COR-L47 (cell line): ENCODE data around the gene IL18BP.

ENCODE experiments used
- DNase-seq: peaks from one replicate; lab custom pipeline; 2025; lab: John Stamatoyannopoulos, UW

The IL18BP gene

GRCh38 chr11:71996946-71997345 lies 1.8 kb upstream of the IL18BP start:
- DNase-seq, result no peak

GRCh38 chr11:71997594-71997993 lies 1.1 kb upstream of the IL18BP start:
- no peak for DNase-seq

DNA sequence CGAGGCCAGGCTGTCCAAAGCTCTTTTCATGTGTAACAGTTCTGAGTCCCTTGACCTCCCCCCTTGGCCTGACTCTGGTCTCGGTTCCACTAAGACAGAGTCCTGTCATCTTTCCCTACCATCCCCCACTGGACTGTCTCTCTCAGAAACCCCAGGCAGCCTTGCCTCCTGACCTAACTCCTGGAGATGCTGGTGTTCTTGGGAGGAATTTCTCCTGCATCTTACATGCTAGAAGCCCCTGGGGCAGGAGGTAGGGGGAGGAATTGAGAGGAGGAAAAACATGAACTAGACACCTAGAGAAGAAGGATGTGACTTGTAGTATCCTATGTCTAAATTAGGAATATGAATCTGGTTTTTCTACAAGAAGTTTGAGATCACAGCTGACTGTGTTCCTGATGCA lies 648 bp upstream of the IL18BP start:
- no peak for DNase-seq

- no peak for DNase-seq
Observed at GRCh38 chr11:71999362-71999761, 653 bp downstream of the IL18BP start.

GRCh38 chr11:71999798-72000197 lies 1.1 kb downstream of the IL18BP start:
- no peak for DNase-seq

DNA sequence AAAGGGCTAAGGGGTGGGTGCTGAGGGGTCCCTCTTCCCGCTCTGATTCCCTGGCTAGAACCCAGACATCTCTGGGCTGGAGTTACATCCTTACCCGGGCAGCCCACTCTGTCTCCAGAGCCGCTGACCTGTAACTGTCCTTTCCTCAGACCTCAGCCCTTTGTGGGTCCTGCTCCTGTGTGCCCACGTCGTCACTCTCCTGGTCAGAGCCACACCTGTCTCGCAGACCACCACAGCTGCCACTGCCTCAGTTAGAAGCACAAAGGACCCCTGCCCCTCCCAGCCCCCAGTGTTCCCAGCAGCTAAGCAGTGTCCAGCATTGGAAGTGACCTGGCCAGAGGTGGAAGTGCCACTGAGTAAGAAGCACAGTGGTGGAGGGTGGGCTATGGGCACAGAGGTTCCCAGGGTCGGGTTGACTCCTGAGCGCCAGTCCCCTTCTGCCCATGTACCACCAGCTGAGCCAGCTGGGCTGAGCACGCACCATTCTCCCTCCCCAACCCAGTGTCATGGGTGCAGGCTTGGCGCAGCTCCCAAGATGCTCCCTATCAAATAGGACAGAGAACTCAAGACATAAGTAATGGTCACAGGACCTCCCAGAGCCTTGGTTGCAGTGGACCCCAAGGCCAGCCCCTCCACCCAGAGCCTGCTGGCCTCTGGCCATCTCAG lies 1.6 kb downstream of the IL18BP start:
- DNase-seq, result no peak

DNA sequence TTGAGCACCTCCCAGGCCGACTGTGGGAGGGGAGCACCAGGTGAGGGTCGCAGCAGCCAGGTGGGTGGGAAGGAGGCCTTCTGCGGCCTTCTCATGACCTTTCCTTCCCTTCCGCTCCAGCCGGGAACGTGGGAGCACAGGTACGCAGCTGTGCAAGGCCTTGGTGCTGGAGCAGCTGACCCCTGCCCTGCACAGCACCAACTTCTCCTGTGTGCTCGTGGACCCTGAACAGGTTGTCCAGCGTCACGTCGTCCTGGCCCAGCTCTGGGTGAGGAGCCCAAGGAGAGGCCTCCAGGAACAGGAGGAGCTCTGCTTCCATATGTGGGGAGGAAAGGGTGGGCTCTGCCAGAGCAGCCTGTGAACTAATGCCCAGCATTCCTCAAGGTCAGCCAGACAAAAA lies 2.6 kb downstream of the IL18BP start:
- DNase-seq, result no peak

DNA sequence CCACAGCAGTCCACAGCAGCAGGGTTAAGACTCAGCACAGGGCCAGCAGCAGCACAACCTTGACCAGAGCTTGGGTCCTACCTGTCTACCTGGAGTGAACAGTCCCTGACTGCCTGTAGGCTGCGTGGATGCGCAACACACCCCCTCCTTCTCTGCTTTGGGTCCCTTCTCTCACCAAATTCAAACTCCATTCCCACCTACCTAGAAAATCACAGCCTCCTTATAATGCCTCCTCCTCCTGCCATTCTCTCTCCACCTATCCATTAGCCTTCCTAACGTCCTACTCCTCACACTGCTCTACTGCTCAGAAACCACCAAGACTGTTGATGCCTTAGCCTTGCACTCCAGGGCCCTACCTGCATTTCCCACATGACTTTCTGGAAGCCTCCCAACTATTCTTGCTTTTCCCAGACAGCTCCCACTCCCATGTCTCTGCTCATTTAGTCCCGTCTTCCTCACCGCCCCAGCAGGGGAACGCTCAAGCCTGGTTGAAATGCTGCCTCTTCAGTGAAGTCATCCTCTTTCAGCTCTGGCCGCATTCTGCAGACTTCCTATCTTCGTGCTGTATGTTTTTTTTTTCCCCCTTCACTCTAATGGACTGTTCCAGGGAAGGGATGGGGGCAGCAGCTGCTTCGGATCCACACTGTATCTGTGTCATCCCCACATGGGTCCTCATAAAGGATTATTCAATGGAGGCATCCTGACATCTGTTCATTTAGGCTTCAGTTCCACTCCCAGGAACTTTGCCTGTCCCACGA lies 3.3 kb downstream of the IL18BP start:
- no peak for DNase-seq

GRCh38 chr11:72002841-72003775 lies 4.4 kb downstream of the IL18BP start:
- no peak for DNase-seq

DNA sequence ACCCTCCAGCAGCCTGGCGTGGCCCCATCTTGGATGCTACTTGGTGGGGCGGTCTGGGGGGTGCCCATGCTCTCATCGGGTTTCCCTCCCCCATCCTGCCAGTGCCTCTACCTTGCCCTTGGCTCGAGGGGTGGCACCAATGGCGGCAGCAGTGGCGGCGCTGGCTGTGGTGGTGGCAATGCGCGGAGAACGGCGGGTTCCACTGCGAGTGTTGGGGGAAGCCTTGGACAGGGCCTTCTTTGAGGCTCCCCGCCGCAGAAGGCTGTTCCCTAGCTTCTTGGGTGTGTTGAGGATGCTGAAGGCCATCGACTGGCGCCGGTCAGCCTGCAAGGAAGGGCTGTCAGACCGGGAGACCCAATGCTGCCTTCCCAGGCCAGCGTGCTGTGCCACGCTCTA lies 5.1 kb downstream of the IL18BP start:
- DNase-seq, result no peak

- no peak for DNase-seq
Observed at GRCh38 chr11:72004515-72005346, 6.0 kb downstream of the IL18BP start.

GRCh38 chr11:72005347-72006260 lies 6.9 kb downstream of the IL18BP start:
- no peak for DNase-seq

DNA sequence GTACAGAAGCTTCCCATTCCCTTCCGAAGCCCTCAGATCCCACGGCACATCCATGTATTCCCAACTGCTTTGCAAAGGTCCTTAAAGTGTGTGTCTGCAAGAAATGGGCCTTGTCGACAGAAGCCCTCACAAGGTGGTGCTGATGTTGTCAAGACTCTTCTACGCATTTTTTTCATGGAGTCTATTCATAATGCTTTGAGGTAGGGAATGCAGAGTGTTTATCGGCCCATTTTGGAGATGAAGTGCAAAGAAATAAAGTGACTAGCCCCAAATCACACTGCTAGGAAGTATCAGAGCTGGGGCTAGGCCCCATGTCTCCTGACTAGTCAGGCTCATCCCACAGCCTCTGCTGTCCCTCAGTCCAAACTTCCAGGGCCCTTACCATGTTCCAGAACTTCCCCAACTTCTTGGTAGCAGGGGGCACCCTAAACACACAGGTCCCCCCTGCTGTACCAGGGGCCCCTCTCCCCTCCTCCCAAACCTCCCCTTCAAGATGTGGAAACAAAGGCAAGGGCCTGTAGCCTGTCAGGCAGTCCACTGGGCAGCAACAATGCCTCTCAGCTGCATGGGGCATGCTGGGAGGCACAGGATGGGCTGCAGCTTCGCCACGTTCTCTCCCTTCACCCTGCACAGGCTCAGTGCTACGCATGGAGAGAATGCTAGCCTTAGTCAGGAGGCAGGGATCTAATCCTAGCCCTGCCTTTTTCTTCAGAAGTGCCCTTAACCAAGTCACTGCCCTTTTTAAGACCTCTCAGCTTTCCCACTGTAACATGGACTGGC lies 7.8 kb downstream of the IL18BP start:
- DNase-seq, result no peak

- no peak for DNase-seq
Observed at GRCh38 chr11:72007089-72007476, 8.4 kb downstream of the IL18BP start.

DNA sequence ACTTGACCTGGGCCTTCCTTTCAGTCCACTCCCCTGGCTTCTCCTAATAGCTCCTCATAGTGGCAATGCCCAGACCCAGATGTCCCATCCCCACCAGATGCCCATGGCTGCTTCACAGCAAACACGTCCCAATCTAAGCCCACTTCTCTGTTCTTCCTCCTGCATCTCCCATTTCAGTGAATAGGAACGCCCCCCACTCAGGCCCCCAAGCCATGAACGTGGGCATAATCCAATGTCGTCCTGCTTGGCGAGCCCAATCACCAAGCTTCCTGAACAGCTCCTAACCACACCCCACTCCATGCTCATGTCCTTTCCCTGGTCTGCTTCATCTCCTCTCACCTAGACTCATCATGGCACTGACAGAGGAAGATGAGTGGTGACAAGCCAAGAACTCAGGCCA lies 8.9 kb downstream of the IL18BP start:
- no peak for DNase-seq

DNA sequence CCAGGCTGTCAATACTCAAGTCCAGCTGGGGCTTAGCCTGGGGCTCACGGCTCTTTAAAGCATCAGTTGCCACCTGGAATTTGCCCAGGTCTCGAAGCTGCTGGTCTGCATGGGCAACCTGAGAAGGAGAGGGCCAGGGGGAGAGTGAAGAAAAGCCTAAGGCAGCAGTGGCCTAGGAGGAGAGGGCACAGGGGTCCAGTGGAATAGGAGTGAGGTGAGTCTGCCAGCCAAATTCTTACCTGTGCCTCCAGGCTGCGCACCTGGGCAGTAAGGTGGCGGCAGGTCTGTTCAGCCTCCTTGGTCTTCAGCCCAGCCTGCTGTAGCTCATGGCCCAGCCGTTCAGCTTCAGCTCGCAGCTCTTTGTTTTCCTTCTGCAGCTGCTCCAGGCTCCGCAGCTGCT lies 10.0 kb downstream of the IL18BP start:
- DNase-seq, result no peak

DNA sequence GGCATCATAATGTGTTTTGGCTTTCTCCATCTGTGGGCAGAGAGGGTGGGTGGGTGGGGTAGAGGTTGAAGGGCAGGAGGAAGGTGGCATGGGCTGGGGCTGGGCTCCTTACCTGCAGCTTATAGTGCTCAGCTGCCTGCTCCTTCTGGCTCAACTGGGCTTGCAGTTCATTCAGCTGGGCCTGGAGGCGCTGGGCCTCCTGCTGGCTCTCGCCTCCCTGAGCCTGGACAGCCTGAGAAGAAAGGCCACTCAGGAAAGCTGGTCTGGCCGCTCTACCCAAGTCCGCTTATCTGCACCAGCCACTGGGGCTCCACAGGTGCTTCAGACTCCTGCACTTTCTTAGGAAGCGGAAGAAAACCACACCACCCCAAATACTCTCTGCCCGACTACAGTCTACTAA lies 10.4 kb downstream of the IL18BP start:
- no peak for DNase-seq

- DNase-seq, result no peak
Observed at GRCh38 chr11:72010529-72011233, 12.0 kb downstream of the IL18BP start.

DNA sequence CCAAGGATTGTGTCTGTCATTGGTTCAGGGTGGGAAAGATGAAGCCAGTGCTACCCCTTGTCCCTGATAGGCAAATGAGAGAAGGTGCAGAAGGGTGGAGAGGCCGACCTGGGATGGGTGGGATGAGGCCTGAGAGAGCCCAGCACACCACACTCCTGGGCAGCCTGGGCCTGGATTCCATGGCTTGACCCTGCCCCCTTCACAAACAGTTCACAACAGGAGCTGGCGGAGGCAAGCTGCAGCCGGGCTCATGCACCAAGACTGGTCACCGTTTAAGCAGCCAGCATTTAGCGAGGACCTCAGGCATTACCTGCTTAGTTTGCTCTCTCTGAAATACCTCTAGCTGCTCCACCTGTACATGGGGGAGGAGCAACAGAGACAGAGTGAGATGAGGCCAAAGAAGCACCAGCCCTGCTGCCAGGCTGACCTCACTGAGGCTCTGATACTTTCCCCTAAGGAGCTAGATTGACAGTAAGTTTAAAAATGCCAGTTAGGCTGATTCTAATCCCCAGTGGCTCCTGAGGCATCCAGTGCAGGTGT lies 13.5 kb downstream of the IL18BP start:
- DNase-seq, result no peak
